Loucy (cell line): ENCODE measurements around the gene PRR15L.

ENCODE experiments used
- EZH2phosphoT487 ChIP-seq: fragments of 200-600 bp; IDR thresholded peaks from 2 replicates; pipeline ENCODE4 v1.6.1; 2018; ENCODE audit warnings: antibody characterized with exemption, mild to moderate bottlenecking, moderate library complexity, borderline replicate concordance
- TF ChIP-seq, protein P1 (sequence below): fragments of 200-600 bp; sonication (generic); conservative IDR thresholded peaks from 2 replicates; pipeline ENCODE4 v1.5.1; 2014; ENCODE audit warnings: mild to moderate bottlenecking, antibody characterized with exemption, low read length

DNA sequence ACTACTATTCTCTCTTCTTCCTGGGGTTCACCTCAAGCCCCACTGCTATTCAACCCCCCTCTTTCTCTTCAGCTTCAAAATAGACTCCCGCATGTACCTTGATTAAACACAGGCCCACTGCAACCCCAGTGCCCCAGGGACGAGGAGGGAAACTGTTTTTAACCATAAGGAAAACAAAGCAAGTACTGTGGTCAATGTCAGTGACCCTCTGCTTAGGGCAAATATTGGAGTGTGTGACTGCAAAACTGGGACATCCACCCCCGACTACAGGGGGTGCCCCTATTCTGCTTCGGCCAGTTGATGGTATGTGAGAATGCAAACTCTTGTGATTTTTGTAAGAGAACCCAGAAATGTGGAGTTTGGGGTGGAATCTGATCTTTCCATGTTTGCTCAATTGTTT, 25.8 kb downstream of the PRR15L start:
- TF ChIP-seq, protein P1, sequence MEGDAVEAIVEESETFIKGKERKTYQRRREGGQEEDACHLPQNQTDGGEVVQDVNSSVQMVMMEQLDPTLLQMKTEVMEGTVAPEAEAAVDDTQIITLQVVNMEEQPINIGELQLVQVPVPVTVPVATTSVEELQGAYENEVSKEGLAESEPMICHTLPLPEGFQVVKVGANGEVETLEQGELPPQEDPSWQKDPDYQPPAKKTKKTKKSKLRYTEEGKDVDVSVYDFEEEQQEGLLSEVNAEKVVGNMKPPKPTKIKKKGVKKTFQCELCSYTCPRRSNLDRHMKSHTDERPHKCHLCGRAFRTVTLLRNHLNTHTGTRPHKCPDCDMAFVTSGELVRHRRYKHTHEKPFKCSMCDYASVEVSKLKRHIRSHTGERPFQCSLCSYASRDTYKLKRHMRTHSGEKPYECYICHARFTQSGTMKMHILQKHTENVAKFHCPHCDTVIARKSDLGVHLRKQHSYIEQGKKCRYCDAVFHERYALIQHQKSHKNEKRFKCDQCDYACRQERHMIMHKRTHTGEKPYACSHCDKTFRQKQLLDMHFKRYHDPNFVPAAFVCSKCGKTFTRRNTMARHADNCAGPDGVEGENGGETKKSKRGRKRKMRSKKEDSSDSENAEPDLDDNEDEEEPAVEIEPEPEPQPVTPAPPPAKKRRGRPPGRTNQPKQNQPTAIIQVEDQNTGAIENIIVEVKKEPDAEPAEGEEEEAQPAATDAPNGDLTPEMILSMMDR = no peak
- TF ChIP-seq EZH2phosphoT487 = no peak
